WTC11 (cell line): Measurements from ENCODE around the gene RXRB. TPM values are rescaled to one million over a fixed set of nuclear protein-coding genes. Genes with fewer than 3 reads are reported as not detected.

Experiments used
- ATAC-seq: fragments of 200-7000 bp; cut with Tn5 transposase; 2 replicates; pipeline ENCODE4 v1.10.0; 2021; ENCODE audit warnings: mild to moderate bottlenecking, moderate library complexity
- CTCF ChIA-PET: fragments of 300-600 bp; sonication (Branson Sonifier 250); formaldehyde crosslinking; loops from one replicate; lab custom pipeline; 2021; ENCODE audit warnings: antibody characterized with exemption; lab: Charles Lee
- POLR2A ChIA-PET: fragments of 350-600 bp; sonication (Branson Sonifier 250); formaldehyde crosslinking; loops from one replicate; lab custom pipeline; 2021; ENCODE audit warnings: antibody characterized with exemption; lab: Charles Lee
- DNase-seq: peaks from one replicate; pipeline ENCODE4 v3.0.0; 2021; ENCODE audit warnings: low spot score
- H3K27ac Mint-ChIP-seq: 2 replicates; pipeline ENCODE4 v1.8.0; 2021; ENCODE audit warnings: mixed read lengths
- H3K27me3 Mint-ChIP-seq: 2 replicates; pipeline ENCODE4 v1.8.0; 2021; ENCODE audit warnings: low read depth, mild to moderate bottlenecking, moderate library complexity, mixed read lengths
- H3K36me3 Mint-ChIP-seq: 2 replicates; pipeline ENCODE4 v1.8.0; 2021; ENCODE audit warnings: mixed read lengths
- H3K4me1 Mint-ChIP-seq: 2 replicates; pipeline ENCODE4 v1.8.0; 2022; ENCODE audit warnings: mixed read lengths
- H3K4me3 Mint-ChIP-seq: 2 replicates; pipeline ENCODE4 v1.8.0; 2021; ENCODE audit warnings: mild to moderate bottlenecking, moderate library complexity, mixed read lengths
- H3K9me3 Mint-ChIP-seq: 2 replicates; pipeline ENCODE4 v1.8.0; 2021; ENCODE audit warnings: mixed read lengths
- ATF2 ChIP-seq: sonication (generic); formaldehyde crosslinking; IDR thresholded peaks from 2 replicates; pipeline ENCODE4 v1.8.1; 2022; ENCODE audit warnings: low read depth, missing genetic modification reagents, borderline replicate concordance
- ETV6 ChIP-seq: sonication (generic); formaldehyde crosslinking; IDR thresholded peaks from 2 replicates; pipeline ENCODE4 v1.8.1; 2022; ENCODE audit warnings: mild to moderate bottlenecking, missing genetic modification reagents
- FOXP1 ChIP-seq: sonication (generic); formaldehyde crosslinking; IDR thresholded peaks from 2 replicates; pipeline ENCODE4 v1.8.0; 2022; ENCODE audit warnings: missing genetic modification reagents, mild to moderate bottlenecking, moderate library complexity, borderline replicate concordance
- GRHL2 ChIP-seq: fragments of 250-450 bp; sonication (Bioruptor Pico); IDR thresholded peaks from 2 replicates; pipeline ENCODE4 v1.8.0; 2022; ENCODE audit warnings: mild to moderate bottlenecking, moderate library complexity; ENCODE audit not compliant: insufficient replicate concordance, severe bottlenecking
- KAT7 ChIP-seq: sonication (generic); formaldehyde crosslinking; IDR thresholded peaks from 2 replicates; pipeline ENCODE4 v1.8.1; 2023; ENCODE audit warnings: missing genetic modification reagents, mild to moderate bottlenecking, borderline replicate concordance
- MYBL2 ChIP-seq: sonication (generic); formaldehyde crosslinking; IDR thresholded peaks from 2 replicates; pipeline ENCODE4 v1.8.1; 2023; ENCODE audit warnings: mild to moderate bottlenecking, moderate library complexity, missing genetic modification reagents
- PREB ChIP-seq: sonication (generic); formaldehyde crosslinking; IDR thresholded peaks from 2 replicates; pipeline ENCODE4 v1.8.1; 2022; ENCODE audit warnings: mild to moderate bottlenecking, missing genetic modification reagents, moderate library complexity, borderline replicate concordance
- SMAD4 ChIP-seq: sonication (generic); formaldehyde crosslinking; IDR thresholded peaks from 2 replicates; pipeline ENCODE4 v1.8.0; 2022; ENCODE audit warnings: mild to moderate bottlenecking, missing genetic modification reagents
- TEAD1 ChIP-seq: sonication (generic); formaldehyde crosslinking; IDR thresholded peaks from 2 replicates; pipeline ENCODE4 v1.8.0; 2022; ENCODE audit warnings: mild to moderate bottlenecking, missing genetic modification reagents
- total RNA-seq: library from RNA; stranded (reverse); gene quantifications from 3 replicates; pipeline ENCODE4 v1.2.3, GENCODE V29; 2021
- TF ChIP-seq, protein P1 (sequence below): sonication (generic); formaldehyde crosslinking; IDR thresholded peaks from 2 replicates; pipeline ENCODE4 v1.8.0; 2023; ENCODE audit warnings: missing genetic modification reagents, mild to moderate bottlenecking, borderline replicate concordance
- TF ChIP-seq, protein P2 (sequence below): sonication (generic); formaldehyde crosslinking; IDR thresholded peaks from 2 replicates; pipeline ENCODE4 v1.8.1; 2022; ENCODE audit warnings: mild to moderate bottlenecking, moderate library complexity, missing genetic modification reagents
- TF ChIP-seq, protein P3 (sequence below): sonication (generic); formaldehyde crosslinking; IDR thresholded peaks from 2 replicates; pipeline ENCODE4 v1.8.0; 2022; ENCODE audit warnings: mild to moderate bottlenecking, missing genetic modification reagents
- TF ChIP-seq, protein P4 (sequence below): sonication (generic); formaldehyde crosslinking; IDR thresholded peaks from 2 replicates; pipeline ENCODE4 v1.8.0; 2022; ENCODE audit warnings: mild to moderate bottlenecking, missing genetic modification reagents
- TF ChIP-seq, protein P5 (sequence below): sonication (generic); formaldehyde crosslinking; IDR thresholded peaks from 2 replicates; pipeline ENCODE4 v1.8.1; 2023; ENCODE audit warnings: mild to moderate bottlenecking, missing genetic modification reagents, borderline replicate concordance

RXRB gene
- total RNA-seq, 1 experiment from 2014 or later: 24.5 TPM

- TF ChIP-seq, protein P1, sequence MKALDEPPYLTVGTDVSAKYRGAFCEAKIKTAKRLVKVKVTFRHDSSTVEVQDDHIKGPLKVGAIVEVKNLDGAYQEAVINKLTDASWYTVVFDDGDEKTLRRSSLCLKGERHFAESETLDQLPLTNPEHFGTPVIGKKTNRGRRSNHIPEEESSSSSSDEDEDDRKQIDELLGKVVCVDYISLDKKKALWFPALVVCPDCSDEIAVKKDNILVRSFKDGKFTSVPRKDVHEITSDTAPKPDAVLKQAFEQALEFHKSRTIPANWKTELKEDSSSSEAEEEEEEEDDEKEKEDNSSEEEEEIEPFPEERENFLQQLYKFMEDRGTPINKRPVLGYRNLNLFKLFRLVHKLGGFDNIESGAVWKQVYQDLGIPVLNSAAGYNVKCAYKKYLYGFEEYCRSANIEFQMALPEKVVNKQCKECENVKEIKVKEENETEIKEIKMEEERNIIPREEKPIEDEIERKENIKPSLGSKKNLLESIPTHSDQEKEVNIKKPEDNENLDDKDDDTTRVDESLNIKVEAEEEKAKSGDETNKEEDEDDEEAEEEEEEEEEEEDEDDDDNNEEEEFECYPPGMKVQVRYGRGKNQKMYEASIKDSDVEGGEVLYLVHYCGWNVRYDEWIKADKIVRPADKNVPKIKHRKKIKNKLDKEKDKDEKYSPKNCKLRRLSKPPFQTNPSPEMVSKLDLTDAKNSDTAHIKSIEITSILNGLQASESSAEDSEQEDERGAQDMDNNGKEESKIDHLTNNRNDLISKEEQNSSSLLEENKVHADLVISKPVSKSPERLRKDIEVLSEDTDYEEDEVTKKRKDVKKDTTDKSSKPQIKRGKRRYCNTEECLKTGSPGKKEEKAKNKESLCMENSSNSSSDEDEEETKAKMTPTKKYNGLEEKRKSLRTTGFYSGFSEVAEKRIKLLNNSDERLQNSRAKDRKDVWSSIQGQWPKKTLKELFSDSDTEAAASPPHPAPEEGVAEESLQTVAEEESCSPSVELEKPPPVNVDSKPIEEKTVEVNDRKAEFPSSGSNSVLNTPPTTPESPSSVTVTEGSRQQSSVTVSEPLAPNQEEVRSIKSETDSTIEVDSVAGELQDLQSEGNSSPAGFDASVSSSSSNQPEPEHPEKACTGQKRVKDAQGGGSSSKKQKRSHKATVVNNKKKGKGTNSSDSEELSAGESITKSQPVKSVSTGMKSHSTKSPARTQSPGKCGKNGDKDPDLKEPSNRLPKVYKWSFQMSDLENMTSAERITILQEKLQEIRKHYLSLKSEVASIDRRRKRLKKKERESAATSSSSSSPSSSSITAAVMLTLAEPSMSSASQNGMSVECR: peak; percentile 90; the same call in 1 of the 2 replicates
- TF ChIP-seq MYBL2 (CRISPR knock-in tag) (peak; percentile 64; the same call in 1 of the 2 replicates), KAT7 (CRISPR knock-in tag) (no peak), ETV6 (CRISPR knock-in tag) (0 out of 2 replicates have a peak, but pooled peaks have one; percentile 42), FOXP1 (CRISPR knock-in tag) (peak; percentile 28; the same call in 1 of the 2 replicates), TEAD1 (CRISPR knock-in tag) (no peak)
- TF ChIP-seq, protein P2, sequence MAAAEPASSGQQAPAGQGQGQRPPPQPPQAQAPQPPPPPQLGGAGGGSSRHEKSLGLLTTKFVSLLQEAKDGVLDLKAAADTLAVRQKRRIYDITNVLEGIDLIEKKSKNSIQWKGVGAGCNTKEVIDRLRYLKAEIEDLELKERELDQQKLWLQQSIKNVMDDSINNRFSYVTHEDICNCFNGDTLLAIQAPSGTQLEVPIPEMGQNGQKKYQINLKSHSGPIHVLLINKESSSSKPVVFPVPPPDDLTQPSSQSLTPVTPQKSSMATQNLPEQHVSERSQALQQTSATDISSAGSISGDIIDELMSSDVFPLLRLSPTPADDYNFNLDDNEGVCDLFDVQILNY (CRISPR knock-in tag): 0 out of 2 replicates have a peak, but pooled peaks have one; percentile 55
- TF ChIP-seq, protein P3, sequence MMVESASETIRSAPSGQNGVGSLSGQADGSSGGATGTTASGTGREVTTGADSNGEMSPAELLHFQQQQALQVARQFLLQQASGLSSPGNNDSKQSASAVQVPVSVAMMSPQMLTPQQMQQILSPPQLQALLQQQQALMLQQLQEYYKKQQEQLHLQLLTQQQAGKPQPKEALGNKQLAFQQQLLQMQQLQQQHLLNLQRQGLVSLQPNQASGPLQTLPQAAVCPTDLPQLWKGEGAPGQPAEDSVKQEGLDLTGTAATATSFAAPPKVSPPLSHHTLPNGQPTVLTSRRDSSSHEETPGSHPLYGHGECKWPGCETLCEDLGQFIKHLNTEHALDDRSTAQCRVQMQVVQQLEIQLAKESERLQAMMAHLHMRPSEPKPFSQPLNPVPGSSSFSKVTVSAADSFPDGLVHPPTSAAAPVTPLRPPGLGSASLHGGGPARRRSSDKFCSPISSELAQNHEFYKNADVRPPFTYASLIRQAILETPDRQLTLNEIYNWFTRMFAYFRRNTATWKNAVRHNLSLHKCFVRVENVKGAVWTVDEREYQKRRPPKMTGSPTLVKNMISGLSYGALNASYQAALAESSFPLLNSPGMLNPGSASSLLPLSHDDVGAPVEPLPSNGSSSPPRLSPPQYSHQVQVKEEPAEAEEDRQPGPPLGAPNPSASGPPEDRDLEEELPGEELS (CRISPR knock-in tag): peak; percentile 53
Measured at GRCh38 chr6:33208091-33208967, 7.9 kb upstream of the RXRB start, which contains the start of gene RING1 (continued).

DNA sequence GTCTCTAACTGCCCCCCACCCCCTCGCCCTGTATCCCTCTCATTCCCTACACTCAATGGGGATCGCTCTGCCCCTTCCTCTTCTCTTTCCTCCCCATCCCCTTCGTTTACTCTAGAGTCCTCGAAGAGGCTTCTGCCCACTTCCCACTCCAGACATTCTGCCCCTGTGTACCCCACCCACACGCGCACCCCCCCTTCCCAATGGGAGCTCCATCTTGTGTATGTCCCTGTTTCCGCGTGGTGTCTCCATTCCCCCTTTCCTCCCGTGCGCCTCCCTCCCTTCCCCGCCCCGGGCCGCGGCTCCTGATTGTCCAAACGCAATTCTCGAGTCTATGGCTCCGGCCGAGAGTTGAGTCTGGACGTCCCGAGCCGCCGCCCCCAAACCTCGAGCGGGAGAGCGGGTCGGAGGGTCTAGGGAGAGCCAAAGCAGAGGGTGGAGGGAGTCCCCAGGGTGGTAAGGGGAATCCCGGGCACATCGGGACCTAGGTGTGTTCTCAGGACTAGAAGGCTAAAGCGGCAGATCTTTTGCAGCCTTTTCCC, 7.2 kb upstream of the RXRB start:
- Mint-ChIP-seq H3K9me3 (no peaks in the 10 kb centered on the region), H3K36me3 (peaks cover 24% of the 10 kb centered on the region), H3K27ac (peak overlapping the region; percentile 45; the same call in 1 of the 2 replicates), H3K4me1 (peaks cover 49% of the 10 kb centered on the region), H3K27me3 (peaks cover 36% of the 10 kb centered on the region), H3K4me3 (peak overlapping the region; percentile 90)
- DNase-seq (peak; percentile 46), ATAC-seq (no peak)
- ChIA-PET POLR2A (interaction anchor here (1.1 to 1.8 kb wide), 3 partner anchors 8 to 236 kb away, joined by 5 to 6 read pairs (median 6); partner anchors contain the start of genes RPS18 and VPS52), CTCF (interaction anchor here (1.0 to 5.7 kb wide), 5 partner anchors 14 to 223 kb away, joined by 4 to 83 read pairs (median 4); no protein-coding TSS in a partner anchor)
- no peak for TF ChIP-seq GRHL2 (CRISPR knock-in tag)
- TF ChIP-seq, protein P4, sequence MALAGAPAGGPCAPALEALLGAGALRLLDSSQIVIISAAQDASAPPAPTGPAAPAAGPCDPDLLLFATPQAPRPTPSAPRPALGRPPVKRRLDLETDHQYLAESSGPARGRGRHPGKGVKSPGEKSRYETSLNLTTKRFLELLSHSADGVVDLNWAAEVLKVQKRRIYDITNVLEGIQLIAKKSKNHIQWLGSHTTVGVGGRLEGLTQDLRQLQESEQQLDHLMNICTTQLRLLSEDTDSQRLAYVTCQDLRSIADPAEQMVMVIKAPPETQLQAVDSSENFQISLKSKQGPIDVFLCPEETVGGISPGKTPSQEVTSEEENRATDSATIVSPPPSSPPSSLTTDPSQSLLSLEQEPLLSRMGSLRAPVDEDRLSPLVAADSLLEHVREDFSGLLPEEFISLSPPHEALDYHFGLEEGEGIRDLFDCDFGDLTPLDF (CRISPR knock-in tag): no peak
- TF ChIP-seq SMAD4 (CRISPR knock-in tag): no peak
- TF ChIP-seq, protein P5, sequence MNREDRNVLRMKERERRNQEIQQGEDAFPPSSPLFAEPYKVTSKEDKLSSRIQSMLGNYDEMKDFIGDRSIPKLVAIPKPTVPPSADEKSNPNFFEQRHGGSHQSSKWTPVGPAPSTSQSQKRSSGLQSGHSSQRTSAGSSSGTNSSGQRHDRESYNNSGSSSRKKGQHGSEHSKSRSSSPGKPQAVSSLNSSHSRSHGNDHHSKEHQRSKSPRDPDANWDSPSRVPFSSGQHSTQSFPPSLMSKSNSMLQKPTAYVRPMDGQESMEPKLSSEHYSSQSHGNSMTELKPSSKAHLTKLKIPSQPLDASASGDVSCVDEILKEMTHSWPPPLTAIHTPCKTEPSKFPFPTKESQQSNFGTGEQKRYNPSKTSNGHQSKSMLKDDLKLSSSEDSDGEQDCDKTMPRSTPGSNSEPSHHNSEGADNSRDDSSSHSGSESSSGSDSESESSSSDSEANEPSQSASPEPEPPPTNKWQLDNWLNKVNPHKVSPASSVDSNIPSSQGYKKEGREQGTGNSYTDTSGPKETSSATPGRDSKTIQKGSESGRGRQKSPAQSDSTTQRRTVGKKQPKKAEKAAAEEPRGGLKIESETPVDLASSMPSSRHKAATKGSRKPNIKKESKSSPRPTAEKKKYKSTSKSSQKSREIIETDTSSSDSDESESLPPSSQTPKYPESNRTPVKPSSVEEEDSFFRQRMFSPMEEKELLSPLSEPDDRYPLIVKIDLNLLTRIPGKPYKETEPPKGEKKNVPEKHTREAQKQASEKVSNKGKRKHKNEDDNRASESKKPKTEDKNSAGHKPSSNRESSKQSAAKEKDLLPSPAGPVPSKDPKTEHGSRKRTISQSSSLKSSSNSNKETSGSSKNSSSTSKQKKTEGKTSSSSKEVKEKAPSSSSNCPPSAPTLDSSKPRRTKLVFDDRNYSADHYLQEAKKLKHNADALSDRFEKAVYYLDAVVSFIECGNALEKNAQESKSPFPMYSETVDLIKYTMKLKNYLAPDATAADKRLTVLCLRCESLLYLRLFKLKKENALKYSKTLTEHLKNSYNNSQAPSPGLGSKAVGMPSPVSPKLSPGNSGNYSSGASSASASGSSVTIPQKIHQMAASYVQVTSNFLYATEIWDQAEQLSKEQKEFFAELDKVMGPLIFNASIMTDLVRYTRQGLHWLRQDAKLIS (CRISPR knock-in tag): no peak
- no peak for TF ChIP-seq ATF2 (CRISPR knock-in tag)
- TF ChIP-seq PREB (CRISPR knock-in tag): no peak
